ENCODE data around the gene OR2A14.
"Not testable (repeated sequence)": the region's sequence is repeated elsewhere in the genome, so short reads cannot be mapped to it uniquely, and the experiment has no call there.

Gene OR2A14

DNA sequence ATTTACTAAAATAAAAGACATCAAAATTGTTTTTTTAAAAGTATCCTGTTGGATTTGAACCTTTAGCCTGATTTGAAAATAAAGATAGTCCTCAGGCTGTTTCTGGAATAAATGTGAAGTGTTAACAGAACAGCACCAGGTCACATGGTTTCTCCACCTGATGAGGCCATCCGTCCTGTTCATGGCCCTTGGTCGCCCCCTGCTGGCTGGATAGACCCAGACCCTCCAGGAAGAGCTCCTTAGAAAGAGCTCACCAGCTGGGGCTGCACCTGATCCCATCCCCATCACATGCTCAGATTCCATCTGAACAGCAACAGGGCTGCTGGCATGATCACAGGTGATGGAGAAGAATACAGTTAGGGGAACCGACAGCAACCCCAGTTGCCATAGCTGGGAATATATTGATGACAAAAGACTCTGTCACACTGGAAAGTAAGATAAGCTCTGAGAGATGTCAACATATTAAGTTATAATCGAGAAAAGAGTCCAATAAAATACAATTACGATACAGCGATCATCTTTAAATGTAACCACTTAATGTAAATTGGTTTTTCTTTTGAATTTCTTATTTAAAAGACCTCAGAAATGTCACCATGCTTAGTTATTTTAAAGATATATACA, 4.8 kb downstream of the OR2A14 start:
- Histone ChIP-seq H3K9me3 (ENCODE audit: low read length) (no peaks in the 10 kb centered on the region), H3K4me1 (ENCODE audit: insufficient read depth, low read length) (no peaks in the 10 kb centered on the region), H2AFZ (ENCODE audit: low read depth, low read length) (no peak overlapping the region), H3K27me3 (ENCODE audit: insufficient read depth, low read length) (no peaks in the 10 kb centered on the region), H3K36me3 (ENCODE audit: insufficient read depth, low read length) (no peaks in the 10 kb centered on the region), H3K4me3 (ENCODE audit: low read length) (no peak overlapping the region)

DNA sequence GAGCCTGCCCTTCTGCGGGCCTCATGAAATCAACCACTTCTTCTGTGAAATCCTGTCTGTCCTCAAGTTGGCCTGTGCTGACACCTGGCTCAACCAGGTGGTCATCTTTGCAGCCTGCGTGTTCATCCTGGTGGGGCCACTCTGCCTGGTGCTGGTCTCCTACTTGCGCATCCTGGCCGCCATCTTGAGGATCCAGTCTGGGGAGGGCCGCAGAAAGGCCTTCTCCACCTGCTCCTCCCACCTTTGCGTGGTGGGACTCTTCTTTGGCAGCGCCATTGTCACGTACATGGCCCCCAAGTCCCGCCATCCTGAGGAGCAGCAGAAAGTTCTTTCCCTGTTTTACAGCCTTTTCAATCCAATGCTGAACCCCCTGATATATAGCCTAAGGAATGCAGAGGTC, 6.6 kb downstream of the OR2A14 start:
- H3K27me3 ChIP-seq (ENCODE audit: insufficient read depth, low read length); H2AFZ ChIP-seq (ENCODE audit: low read depth, low read length); H3K4me3 ChIP-seq (ENCODE audit: low read length); H3K4me1 ChIP-seq (ENCODE audit: insufficient read depth, low read length); H3K36me3 ChIP-seq (ENCODE audit: insufficient read depth, low read length); H3K9me3 ChIP-seq (ENCODE audit: low read length): not testable (repeated sequence)

DNA sequence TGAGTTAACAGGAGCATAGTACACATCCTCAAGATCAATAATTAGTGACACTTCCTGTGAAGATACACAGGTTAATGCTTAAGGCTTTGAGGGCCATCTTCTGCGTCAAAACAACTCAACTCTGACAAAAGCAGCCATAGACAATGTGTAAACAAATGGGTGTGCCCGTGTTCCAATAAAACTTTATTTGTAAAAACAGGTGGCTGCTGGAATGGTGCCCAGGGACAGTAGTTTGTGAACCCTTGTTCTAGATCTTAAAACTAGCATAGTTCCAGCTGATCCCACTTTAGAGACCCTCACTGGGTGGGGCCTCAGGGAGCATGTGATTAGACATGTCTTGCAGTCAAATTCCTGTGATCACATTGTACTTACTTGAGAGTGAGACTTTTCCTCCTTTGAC, 7.8 kb downstream of the OR2A14 start:
- H3K4me3 ChIP-seq (ENCODE audit: low read length), result no peak overlapping the region
- H3K4me1 ChIP-seq (ENCODE audit: insufficient read depth, low read length), result no peaks in the 10 kb centered on the region
- H3K9me3 ChIP-seq (ENCODE audit: low read length), result no peaks in the 10 kb centered on the region
- H2AFZ ChIP-seq (ENCODE audit: low read depth, low read length), result no peak overlapping the region
- H3K27me3 ChIP-seq (ENCODE audit: insufficient read depth, low read length), result no peaks in the 10 kb centered on the region
- no peaks in the 10 kb centered on the region for H3K36me3 ChIP-seq (ENCODE audit: insufficient read depth, low read length)

- Histone ChIP-seq H3K4me3 (ENCODE audit: low read length) (no peak overlapping the region), H2AFZ (ENCODE audit: low read depth, low read length) (no peak overlapping the region), H3K36me3 (ENCODE audit: insufficient read depth, low read length) (no peaks in the 10 kb centered on the region), H3K27me3 (ENCODE audit: insufficient read depth, low read length) (no peaks in the 10 kb centered on the region), H3K4me1 (ENCODE audit: insufficient read depth, low read length) (no peaks in the 10 kb centered on the region), H3K9me3 (ENCODE audit: low read length) (no peaks in the 10 kb centered on the region)
Observed at GRCh38 chr7:144132262-144132661, 9.3 kb downstream of the OR2A14 start.

GRCh38 chr7:144133307-144133706, 10.3 kb downstream of the OR2A14 start:
- H3K27me3 ChIP-seq (ENCODE audit: insufficient read depth, low read length), result no peaks in the 10 kb centered on the region
- no peaks in the 10 kb centered on the region for H3K36me3 ChIP-seq (ENCODE audit: insufficient read depth, low read length)
- H3K4me1 ChIP-seq (ENCODE audit: insufficient read depth, low read length), result no peaks in the 10 kb centered on the region
- H2AFZ ChIP-seq (ENCODE audit: low read depth, low read length), result no peak overlapping the region
- H3K9me3 ChIP-seq (ENCODE audit: low read length), result no peaks in the 10 kb centered on the region
- no peak overlapping the region for H3K4me3 ChIP-seq (ENCODE audit: low read length)

GRCh38 chr7:144134116-144134515, 11.1 kb downstream of the OR2A14 start:
- H3K9me3 ChIP-seq (ENCODE audit: low read length), result no peaks in the 10 kb centered on the region
- no peak overlapping the region for H3K4me3 ChIP-seq (ENCODE audit: low read length)
- no peaks in the 10 kb centered on the region for H3K27me3 ChIP-seq (ENCODE audit: insufficient read depth, low read length)
- H2AFZ ChIP-seq (ENCODE audit: low read depth, low read length), result no peak overlapping the region
- H3K36me3 ChIP-seq (ENCODE audit: insufficient read depth, low read length), result no peaks in the 10 kb centered on the region
- no peaks in the 10 kb centered on the region for H3K4me1 ChIP-seq (ENCODE audit: insufficient read depth, low read length)

- Histone ChIP-seq H3K4me1 (ENCODE audit: insufficient read depth, low read length) (no peaks in the 10 kb centered on the region), H3K27me3 (ENCODE audit: insufficient read depth, low read length) (no peaks in the 10 kb centered on the region), H2AFZ (ENCODE audit: low read depth, low read length) (no peak overlapping the region), H3K9me3 (ENCODE audit: low read length) (no peaks in the 10 kb centered on the region), H3K4me3 (ENCODE audit: low read length) (no peak overlapping the region), H3K36me3 (ENCODE audit: insufficient read depth, low read length) (no peaks in the 10 kb centered on the region)
Observed at GRCh38 chr7:144137501-144137900, 14.5 kb downstream of the OR2A14 start.

DNA sequence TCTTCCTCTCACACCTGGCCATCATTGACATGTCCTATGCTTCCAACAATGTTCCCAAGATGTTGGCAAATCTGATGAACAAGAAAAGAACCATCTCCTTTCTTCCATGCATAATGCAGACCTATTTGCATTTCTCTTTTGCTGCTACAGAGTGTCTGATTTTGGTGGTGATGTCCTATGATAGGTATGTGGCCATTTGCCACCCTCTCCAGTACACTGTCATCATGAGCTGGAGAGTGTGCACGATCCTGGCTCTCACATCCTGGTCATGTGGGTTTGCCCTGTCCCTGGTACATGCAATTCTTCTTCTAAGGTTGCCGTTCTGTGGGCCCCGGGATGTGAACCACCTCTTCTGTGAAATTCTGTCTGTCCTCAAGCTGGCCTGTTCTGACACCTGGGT, 19.2 kb downstream of the OR2A14 start:
- H2AFZ ChIP-seq (ENCODE audit: low read depth, low read length), result no peak overlapping the region
- no peaks in the 10 kb centered on the region for H3K4me1 ChIP-seq (ENCODE audit: insufficient read depth, low read length)

DNA sequence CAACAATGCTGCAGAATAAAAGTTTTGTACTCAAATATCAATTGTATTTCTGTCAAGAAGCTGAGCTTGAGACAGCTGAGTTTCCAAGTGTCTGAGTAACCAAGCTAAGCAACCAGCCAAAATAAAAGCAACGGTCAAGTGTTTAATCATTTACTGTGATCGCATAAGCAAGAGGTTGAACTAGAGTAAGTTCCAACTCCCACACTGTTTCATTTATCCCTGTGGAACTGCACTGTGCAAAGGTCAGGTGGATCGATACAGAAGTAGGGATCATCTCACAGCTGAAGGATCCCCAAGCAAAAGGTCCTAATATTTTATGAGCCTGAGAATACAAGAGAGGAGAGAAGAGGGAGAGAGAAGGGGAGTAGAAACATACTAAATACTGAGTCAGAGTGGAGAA, 21.4 kb downstream of the OR2A14 start:
- Histone ChIP-seq H3K9me3 (ENCODE audit: low read length) (peaks cover 5% of the 10 kb centered on the region), H3K4me3 (ENCODE audit: low read length) (no peak overlapping the region), H3K4me1 (ENCODE audit: insufficient read depth, low read length) (no peaks in the 10 kb centered on the region), H3K36me3 (ENCODE audit: insufficient read depth, low read length) (no peaks in the 10 kb centered on the region), H3K27me3 (ENCODE audit: insufficient read depth, low read length) (no peaks in the 10 kb centered on the region), H2AFZ (ENCODE audit: low read depth, low read length) (no peak overlapping the region)

More for the DNA sequence above, 19.2 kb downstream of the OR2A14 start:
- Histone ChIP-seq H3K27me3 (ENCODE audit: insufficient read depth, low read length) (no peaks in the 10 kb centered on the region), H3K9me3 (ENCODE audit: low read length) (peaks cover 2% of the 10 kb centered on the region), H3K36me3 (ENCODE audit: insufficient read depth, low read length) (no peaks in the 10 kb centered on the region), H3K4me3 (ENCODE audit: low read length) (no peak overlapping the region)

GRCh38 chr7:144148224-144148827, 25.4 kb downstream of the OR2A14 start:
- H3K4me3 ChIP-seq (ENCODE audit: low read length), result no peak overlapping the region
- no peak overlapping the region for H2AFZ ChIP-seq (ENCODE audit: low read depth, low read length)
- H3K27me3 ChIP-seq (ENCODE audit: insufficient read depth, low read length), result no peaks in the 10 kb centered on the region
- no peaks in the 10 kb centered on the region for H3K36me3 ChIP-seq (ENCODE audit: insufficient read depth, low read length)
- peaks cover 5% of the 10 kb centered on the region for H3K9me3 ChIP-seq (ENCODE audit: low read length)
- H3K4me1 ChIP-seq (ENCODE audit: insufficient read depth, low read length), result no peaks in the 10 kb centered on the region

- H3K9me3 ChIP-seq (ENCODE audit: low read length), result no peaks in the 10 kb centered on the region
- H3K4me1 ChIP-seq (ENCODE audit: insufficient read depth, low read length), result no peaks in the 10 kb centered on the region
- H3K36me3 ChIP-seq (ENCODE audit: insufficient read depth, low read length), result no peaks in the 10 kb centered on the region
- H3K27me3 ChIP-seq (ENCODE audit: insufficient read depth, low read length), result no peaks in the 10 kb centered on the region
- H3K4me3 ChIP-seq (ENCODE audit: low read length), result no peak overlapping the region
- H2AFZ ChIP-seq (ENCODE audit: low read depth, low read length), result no peak overlapping the region
Observed at GRCh38 chr7:144158861-144159260, 35.9 kb downstream of the OR2A14 start.

DNA sequence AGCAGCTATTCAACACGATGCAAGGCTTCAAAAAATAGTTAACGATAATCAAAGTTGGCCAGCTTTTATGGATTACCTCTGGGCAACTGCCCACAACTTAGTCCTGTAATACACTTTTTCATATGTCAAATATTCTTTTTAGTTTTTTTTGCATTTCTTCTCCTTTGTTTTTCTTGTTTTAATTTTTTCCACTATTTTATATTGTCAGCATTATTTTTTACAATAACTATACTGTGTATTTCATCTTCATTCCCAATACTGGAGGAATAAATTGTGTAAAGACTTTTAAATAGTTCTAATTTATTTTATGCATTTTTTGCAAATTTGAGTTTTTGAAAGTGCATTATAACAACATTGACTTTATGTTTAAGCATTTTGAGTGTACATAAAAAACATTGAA, 41.8 kb downstream of the OR2A14 start:
- Histone ChIP-seq H3K4me3 (ENCODE audit: low read length) (no peak overlapping the region), H3K9me3 (ENCODE audit: low read length) (no peaks in the 10 kb centered on the region), H2AFZ (ENCODE audit: low read depth, low read length) (no peak overlapping the region), H3K4me1 (ENCODE audit: insufficient read depth, low read length) (no peaks in the 10 kb centered on the region), H3K27me3 (ENCODE audit: insufficient read depth, low read length) (no peaks in the 10 kb centered on the region), H3K36me3 (ENCODE audit: insufficient read depth, low read length) (no peaks in the 10 kb centered on the region)

GRCh38 chr7:144171594-144172350, 48.8 kb downstream of the OR2A14 start:
- H3K27me3 ChIP-seq (ENCODE audit: insufficient read depth, low read length); H2AFZ ChIP-seq (ENCODE audit: low read depth, low read length); H3K36me3 ChIP-seq (ENCODE audit: insufficient read depth, low read length): not testable (repeated sequence)

More at GRCh38 chr7:144171594-144172350, 48.8 kb downstream of the OR2A14 start:
- not testable (repeated sequence) for H3K4me3 ChIP-seq (ENCODE audit: low read length); H3K4me1 ChIP-seq (ENCODE audit: insufficient read depth, low read length); H3K9me3 ChIP-seq (ENCODE audit: low read length)
